Osteocyte (in vitro differentiated cells): ENCODE measurements around the gene RASAL1. TPM values are rescaled to one million over a fixed set of nuclear protein-coding genes. Genes with fewer than 3 reads are reported as not detected.

Source experiments
- DNase-seq: peaks from one replicate; pipeline ENCODE4 v3.0.0; 2021; ENCODE audit warnings: mixed read lengths; ENCODE audit not compliant: unreplicated experiment; ENCODE audit errors: extremely low spot score
- H3K27ac Mint-ChIP-seq: one replicate; pipeline ENCODE4 v1.8.0; 2021; ENCODE audit warnings: mild to moderate bottlenecking, mixed read lengths; ENCODE audit not compliant: unreplicated experiment
- H3K27me3 Mint-ChIP-seq: one replicate; pipeline ENCODE4 v1.8.0; 2021; ENCODE audit warnings: mixed read lengths; ENCODE audit not compliant: unreplicated experiment
- H3K36me3 Mint-ChIP-seq: one replicate; pipeline ENCODE4 v1.8.0; 2021; ENCODE audit warnings: mixed read lengths; ENCODE audit not compliant: unreplicated experiment
- H3K4me1 Mint-ChIP-seq: one replicate; pipeline ENCODE4 v1.8.0; 2021; ENCODE audit warnings: mixed read lengths; ENCODE audit not compliant: unreplicated experiment
- H3K4me3 Mint-ChIP-seq: one replicate; pipeline ENCODE4 v1.8.0; 2021; ENCODE audit warnings: mild to moderate bottlenecking, moderate library complexity, mixed read lengths; ENCODE audit not compliant: unreplicated experiment
- H3K9me3 Mint-ChIP-seq: one replicate; pipeline ENCODE4 v1.8.0; 2021; ENCODE audit warnings: mixed read lengths; ENCODE audit not compliant: unreplicated experiment
- total RNA-seq: library from RNA; stranded (reverse); gene quantifications from 2 replicates; pipeline ENCODE4 v1.2.1, GENCODE V29; 2021
- TF ChIP-seq, protein P1 (sequence below): fragments of 200-600 bp; sonication (generic); IDR thresholded peaks from 2 replicates; pipeline ENCODE4 v1.5.0; 2021; ENCODE audit warnings: antibody characterized with exemption, mild to moderate bottlenecking, moderate library complexity

RASAL1 gene
- total RNA-seq, 1 donor from 2014 or later: not detected

DNA sequence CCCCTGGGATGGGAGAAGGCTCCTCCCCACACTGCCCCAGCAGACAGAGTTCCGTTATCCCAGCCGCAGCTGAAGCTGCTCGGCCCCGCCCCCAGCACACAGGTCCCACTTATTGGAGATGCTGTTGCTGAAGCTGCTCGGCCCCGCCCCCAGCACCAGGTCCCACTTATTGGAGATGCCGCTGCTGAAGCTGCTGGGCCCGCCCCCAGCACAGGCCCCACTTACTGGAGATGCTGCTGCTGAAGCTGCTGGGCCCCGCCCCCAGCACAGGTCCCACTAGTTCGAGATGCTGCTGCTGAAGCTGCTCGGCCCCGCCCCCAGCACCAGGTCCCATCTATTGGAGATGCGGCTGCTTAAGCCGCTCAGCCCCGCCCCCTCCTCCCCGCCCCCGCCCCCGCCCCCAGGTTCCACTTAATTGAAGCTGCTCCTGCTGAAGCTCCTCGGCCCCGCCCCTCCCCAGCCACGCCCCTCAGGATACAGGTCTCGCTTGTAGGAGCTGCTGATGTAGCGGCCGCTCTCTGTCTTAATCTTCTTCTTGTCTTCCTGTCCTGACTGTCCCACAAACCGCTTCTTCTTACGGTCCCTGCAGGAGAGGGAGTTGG lies 26.0 kb upstream of the RASAL1 start:
- H3K27ac Mint-ChIP-seq: no peak overlapping the region
- peaks cover 2% of the 10 kb centered on the region for H3K4me1 Mint-ChIP-seq
- no peaks in the 10 kb centered on the region for H3K9me3 Mint-ChIP-seq
- DNase-seq: no peak
- peaks cover 56% of the 10 kb centered on the region for H3K36me3 Mint-ChIP-seq
- H3K4me3 Mint-ChIP-seq: no peak overlapping the region
- no peaks in the 10 kb centered on the region for H3K27me3 Mint-ChIP-seq
- TF ChIP-seq, protein P1, sequence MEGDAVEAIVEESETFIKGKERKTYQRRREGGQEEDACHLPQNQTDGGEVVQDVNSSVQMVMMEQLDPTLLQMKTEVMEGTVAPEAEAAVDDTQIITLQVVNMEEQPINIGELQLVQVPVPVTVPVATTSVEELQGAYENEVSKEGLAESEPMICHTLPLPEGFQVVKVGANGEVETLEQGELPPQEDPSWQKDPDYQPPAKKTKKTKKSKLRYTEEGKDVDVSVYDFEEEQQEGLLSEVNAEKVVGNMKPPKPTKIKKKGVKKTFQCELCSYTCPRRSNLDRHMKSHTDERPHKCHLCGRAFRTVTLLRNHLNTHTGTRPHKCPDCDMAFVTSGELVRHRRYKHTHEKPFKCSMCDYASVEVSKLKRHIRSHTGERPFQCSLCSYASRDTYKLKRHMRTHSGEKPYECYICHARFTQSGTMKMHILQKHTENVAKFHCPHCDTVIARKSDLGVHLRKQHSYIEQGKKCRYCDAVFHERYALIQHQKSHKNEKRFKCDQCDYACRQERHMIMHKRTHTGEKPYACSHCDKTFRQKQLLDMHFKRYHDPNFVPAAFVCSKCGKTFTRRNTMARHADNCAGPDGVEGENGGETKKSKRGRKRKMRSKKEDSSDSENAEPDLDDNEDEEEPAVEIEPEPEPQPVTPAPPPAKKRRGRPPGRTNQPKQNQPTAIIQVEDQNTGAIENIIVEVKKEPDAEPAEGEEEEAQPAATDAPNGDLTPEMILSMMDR: no peak

DNA sequence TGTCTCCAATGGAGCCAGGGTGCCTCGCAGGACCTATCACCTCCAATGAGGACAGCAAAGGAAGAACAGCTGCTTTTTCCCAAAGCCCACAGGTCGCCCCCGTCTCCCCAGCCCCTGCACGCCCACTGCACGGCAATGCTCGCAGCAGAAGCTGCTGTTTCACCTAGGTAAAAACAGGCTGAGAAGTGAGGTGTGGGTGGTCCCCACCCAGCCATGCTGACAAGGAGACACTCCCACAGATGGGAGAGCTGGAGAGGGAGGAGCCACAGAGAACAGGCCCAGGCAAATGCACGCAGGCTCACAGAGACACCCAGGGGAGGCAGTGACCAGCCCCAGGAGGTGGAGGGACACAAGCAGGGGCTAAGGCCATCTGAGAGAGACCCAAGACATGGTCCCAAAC lies 24.4 kb upstream of the RASAL1 start:
- peaks cover 2% of the 10 kb centered on the region for H3K4me1 Mint-ChIP-seq
- H3K9me3 Mint-ChIP-seq: no peaks in the 10 kb centered on the region
- DNase-seq: no peak
- no peak overlapping the region for H3K4me3 Mint-ChIP-seq
- H3K27ac Mint-ChIP-seq: no peak overlapping the region
- H3K27me3 Mint-ChIP-seq: no peaks in the 10 kb centered on the region
- TF ChIP-seq, protein P1: no peak
- peaks cover 48% of the 10 kb centered on the region for H3K36me3 Mint-ChIP-seq

DNA sequence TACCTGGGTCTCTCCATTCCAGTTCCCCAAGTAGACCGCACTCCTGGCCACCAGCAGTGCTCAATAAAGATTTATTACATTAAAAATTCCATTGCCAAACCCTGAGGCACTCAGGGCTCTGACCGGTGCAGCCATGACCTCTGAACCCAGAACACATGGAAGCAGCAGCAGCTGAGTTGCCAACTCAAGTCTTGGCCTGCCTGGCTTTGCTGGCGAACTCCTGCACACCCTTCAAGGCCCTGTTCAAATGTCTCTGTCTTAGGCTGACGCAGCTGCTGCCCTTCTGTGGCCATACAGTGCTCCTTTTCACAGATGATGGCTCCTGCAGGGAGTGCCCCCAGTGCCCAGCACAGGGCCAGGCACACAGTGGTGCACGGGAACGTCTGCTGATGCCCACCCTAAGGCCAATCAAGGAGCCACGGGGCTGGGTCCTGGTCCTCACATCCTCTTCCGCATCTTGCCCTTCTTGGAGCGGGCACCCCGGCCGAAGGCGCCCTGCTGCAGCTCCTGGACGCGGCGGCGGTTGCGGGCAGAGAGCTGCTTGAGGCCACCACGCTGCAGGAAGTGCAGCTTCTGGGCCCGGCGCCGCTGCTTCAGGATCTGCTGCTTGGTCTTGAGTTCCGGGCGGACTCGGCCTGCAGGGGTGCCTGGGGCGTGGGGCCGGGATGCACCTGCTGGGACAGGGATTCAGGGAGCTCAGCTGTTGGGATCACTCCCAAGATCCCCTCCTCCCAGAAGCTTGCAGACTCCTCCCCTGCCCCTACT lies 23.1 kb upstream of the RASAL1 start:
- no peaks in the 10 kb centered on the region for H3K9me3 Mint-ChIP-seq
- peaks cover 4% of the 10 kb centered on the region for H3K27me3 Mint-ChIP-seq
- DNase-seq: no peak
- peaks cover 2% of the 10 kb centered on the region for H3K4me1 Mint-ChIP-seq
- no peak overlapping the region for H3K4me3 Mint-ChIP-seq
- TF ChIP-seq, protein P1: no peak
- H3K36me3 Mint-ChIP-seq: peaks cover 45% of the 10 kb centered on the region
- no peak overlapping the region for H3K27ac Mint-ChIP-seq

DNA sequence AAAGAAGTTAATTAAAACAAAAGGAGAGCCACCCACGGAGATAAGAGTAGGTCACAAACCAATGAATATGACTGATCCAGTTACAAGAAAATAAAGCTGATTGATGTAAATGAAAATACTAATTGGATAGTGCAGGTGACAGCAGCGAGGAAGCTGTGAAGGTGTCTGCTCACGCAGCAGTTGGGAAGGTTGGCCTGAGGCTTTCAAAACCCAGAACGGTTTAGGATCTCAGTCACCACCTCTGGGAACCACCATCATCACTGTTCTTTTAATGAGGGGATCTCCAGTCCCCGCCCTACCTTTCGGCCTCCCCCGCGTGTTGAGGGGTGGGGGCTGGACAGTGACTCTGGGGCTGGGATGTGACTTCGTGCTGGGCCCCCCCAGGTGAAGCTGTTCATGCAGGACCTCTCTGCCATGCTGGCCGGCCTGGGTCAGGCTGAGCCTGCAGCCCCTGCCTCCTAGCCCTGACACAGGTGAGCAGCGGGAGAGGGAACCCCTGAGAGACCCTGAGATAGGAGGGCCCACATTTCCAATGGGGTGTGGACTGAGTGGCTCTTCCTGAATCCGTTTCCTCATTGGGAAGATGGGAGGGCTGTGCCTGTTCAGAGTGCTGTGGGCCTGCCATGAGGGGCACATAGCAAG lies 21.8 kb upstream of the RASAL1 start:
- Mint-ChIP-seq H3K4me3 (no peak overlapping the region), H3K9me3 (no peaks in the 10 kb centered on the region), H3K27me3 (peaks cover 8% of the 10 kb centered on the region), H3K36me3 (peaks cover 38% of the 10 kb centered on the region), H3K27ac (no peak overlapping the region), H3K4me1 (peaks cover 7% of the 10 kb centered on the region)
- DNase-seq: no peak
- TF ChIP-seq, protein P1: no peak

DNA sequence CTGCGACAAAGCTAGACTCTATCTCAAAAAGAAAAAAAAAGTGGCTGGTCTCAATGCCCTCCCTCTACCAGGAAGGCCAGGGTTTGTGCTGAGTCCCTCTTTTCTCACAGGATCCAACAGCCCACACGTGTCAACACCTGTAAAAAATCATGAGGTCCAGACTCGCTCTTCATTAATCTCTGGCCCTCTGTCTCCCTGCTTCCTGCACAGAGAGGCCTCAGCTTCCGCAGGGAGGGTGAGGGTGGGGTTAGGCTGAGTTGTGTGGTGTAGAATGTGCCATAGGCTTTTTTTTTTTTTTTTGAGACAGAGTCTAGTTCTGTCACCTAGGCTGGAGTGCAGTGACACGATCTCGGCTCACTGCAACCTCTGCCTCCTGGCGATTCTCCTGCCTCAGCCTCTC lies 20.1 kb upstream of the RASAL1 start:
- peaks cover 28% of the 10 kb centered on the region for H3K36me3 Mint-ChIP-seq
- peaks cover 14% of the 10 kb centered on the region for H3K27me3 Mint-ChIP-seq
- peaks cover 6% of the 10 kb centered on the region for H3K4me1 Mint-ChIP-seq
- no peak overlapping the region for H3K27ac Mint-ChIP-seq
- no peak overlapping the region for H3K4me3 Mint-ChIP-seq
- TF ChIP-seq, protein P1: no peak
- no peaks in the 10 kb centered on the region for H3K9me3 Mint-ChIP-seq
- no peak for DNase-seq
